Adrenal gland (tissue), 5 donors: ENCODE measurements around the gene DGKG.

Experiments
- POLR2A ChIP-seq, 2 donors: fragments of 450-650 bp; IDR thresholded peaks; one replicate each; pipeline ENCODE4 v1.6.1; 2017; ENCODE audit warnings: antibody characterized with exemption in 2 of 2, mild to moderate bottlenecking in 2 of 2, moderate library complexity in 1 of 2
- TF ChIP-seq, protein P1 (sequence below), 6 experiments: fragments of 450-650 bp in 4 of 6; fragments of 200-600 bp in 2 of 6; sonication (generic) in 1 of 6; IDR thresholded peaks; 1 replicate in 5 of 6; 2 replicates in 1 of 6; pipeline versions ENCODE4 v1.5.1 to v1.8.0; 2016 to 2021; ENCODE audit warnings: antibody characterized with exemption in 6 of 6, mild to moderate bottlenecking in 2 of 6, moderate library complexity in 1 of 6
- donor health status: DM: no; HTN: no; CAD: no.

DNA sequence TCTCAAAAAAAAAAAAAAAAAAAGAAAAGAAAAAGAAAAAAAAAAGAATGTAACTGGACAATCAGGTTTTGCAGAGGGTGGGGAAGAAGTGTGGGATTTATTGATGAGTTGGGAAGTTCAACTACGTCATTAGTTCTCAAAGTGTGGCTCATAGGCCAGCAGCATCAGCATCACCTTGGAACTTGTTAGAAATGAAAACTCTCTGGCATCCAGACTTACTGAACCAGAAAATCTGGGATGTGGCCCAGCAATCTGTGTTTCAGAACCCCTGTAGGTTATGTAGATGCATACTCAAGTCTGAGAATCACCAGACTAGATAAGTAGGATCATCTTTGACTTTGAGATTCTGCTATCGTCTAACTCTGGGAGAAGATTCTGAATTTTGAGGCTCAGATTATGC, 207.4 kb downstream of the DGKG start:
- TF ChIP-seq, protein P1, sequence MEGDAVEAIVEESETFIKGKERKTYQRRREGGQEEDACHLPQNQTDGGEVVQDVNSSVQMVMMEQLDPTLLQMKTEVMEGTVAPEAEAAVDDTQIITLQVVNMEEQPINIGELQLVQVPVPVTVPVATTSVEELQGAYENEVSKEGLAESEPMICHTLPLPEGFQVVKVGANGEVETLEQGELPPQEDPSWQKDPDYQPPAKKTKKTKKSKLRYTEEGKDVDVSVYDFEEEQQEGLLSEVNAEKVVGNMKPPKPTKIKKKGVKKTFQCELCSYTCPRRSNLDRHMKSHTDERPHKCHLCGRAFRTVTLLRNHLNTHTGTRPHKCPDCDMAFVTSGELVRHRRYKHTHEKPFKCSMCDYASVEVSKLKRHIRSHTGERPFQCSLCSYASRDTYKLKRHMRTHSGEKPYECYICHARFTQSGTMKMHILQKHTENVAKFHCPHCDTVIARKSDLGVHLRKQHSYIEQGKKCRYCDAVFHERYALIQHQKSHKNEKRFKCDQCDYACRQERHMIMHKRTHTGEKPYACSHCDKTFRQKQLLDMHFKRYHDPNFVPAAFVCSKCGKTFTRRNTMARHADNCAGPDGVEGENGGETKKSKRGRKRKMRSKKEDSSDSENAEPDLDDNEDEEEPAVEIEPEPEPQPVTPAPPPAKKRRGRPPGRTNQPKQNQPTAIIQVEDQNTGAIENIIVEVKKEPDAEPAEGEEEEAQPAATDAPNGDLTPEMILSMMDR (IDR thresholded peaks at IDR 0.05) = no peak
- TF ChIP-seq POLR2A (IDR thresholded peaks at IDR 0.05) = no peak
